B cell (primary cell): ENCODE measurements around the gene TRPM4. TPM values are rescaled to one million over a fixed set of nuclear protein-coding genes. Genes with fewer than 3 reads are reported as not detected.
A peak's percentile ranks its signal among the peaks of the same experiment; 100 is the strongest.

Experiments used
- ATAC-seq: fragments of 200-7000 bp; cut with Tn5 transposase; one replicate; pipeline ENCODE4 v1.10.0; 2021; ENCODE audit warnings: low read depth, mild to moderate bottlenecking, moderate number of reproducible peaks, moderate library complexity
- CTCF ChIA-PET: fragments of 350-600 bp; sonication (Branson Sonifier 250); formaldehyde crosslinking; loops from one replicate; lab custom pipeline; 2021; ENCODE audit warnings: antibody characterized with exemption, inconsistent platforms; lab: Charles Lee
- POLR2A ChIA-PET: fragments of 350-600 bp; sonication (Branson Sonifier 250); formaldehyde crosslinking; loops from one replicate; lab custom pipeline; 2021; ENCODE audit warnings: antibody characterized with exemption; lab: Charles Lee
- DNase-seq: peaks from one replicate; pipeline ENCODE4 v3.0.0; 2013
- H2AFZ ChIP-seq: 2 replicates; pipeline ENCODE4 v1.6.1; 2012; ENCODE audit warnings: mild to moderate bottlenecking, low read depth, low read length; ENCODE audit not compliant: insufficient read depth, poor library complexity, severe bottlenecking
- H3K27ac ChIP-seq, 2 donors: 1 replicate in 1 of 2; 2 replicates in 1 of 2; pipeline ENCODE4 v1.5.1; 2012 to 2013; ENCODE audit warnings: low read length in 2 of 2, mild to moderate bottlenecking in 2 of 2, moderate library complexity in 1 of 2
- H3K27me3 ChIP-seq, 4 experiments: fragments of 200-600 bp in 1 of 4; sonication (generic) in 1 of 4; replicated peaks in 1 of 4; 1 replicate in 2 of 4; 2 replicates in 2 of 4; pipeline versions ENCODE4 v1.6.1 to v1.7.0; 2013 to 2016; ENCODE audit warnings: low read length in 3 of 4, mild to moderate bottlenecking in 2 of 4, mixed read lengths in 1 of 4, moderate library complexity in 1 of 4; ENCODE audit not compliant: insufficient read depth in 4 of 4, control insufficient read depth in 3 of 4; ENCODE audit errors: control extremely low read depth in 1 of 4
- H3K36me3 ChIP-seq, 2 experiments: replicated peaks in 1 of 2; 1 replicate in 1 of 2; 2 replicates in 1 of 2; pipeline versions ENCODE4 v1.6.1 to v1.7.1; 2013; ENCODE audit warnings: low read length in 1 of 2; ENCODE audit not compliant: insufficient read depth in 2 of 2, control insufficient read depth in 1 of 2; ENCODE audit errors: control extremely low read depth in 1 of 2, extremely low read depth in 1 of 2
- H3K4me1 ChIP-seq, 2 donors: fragments of 200-600 bp in 1 of 2; sonication (generic) in 1 of 2; 1 replicate in 1 of 2; 2 replicates in 1 of 2; pipeline versions ENCODE4 v1.5.1 to v1.6.1; 2013 to 2017; ENCODE audit warnings: low read length in 2 of 2; ENCODE audit not compliant: control insufficient read depth in 2 of 2, insufficient read depth in 2 of 2
- H3K4me2 ChIP-seq: replicated peaks from 2 replicates; pipeline ENCODE3; 2012; ENCODE audit warnings: mild to moderate bottlenecking, low read depth, low read length; ENCODE audit not compliant: poor library complexity, severe bottlenecking
- H3K4me3 ChIP-seq, 5 experiments: fragments of 200-600 bp in 1 of 5; sonication (generic) in 1 of 5; 1 replicate in 3 of 5; 2 replicates in 2 of 5; pipeline versions ENCODE4 v1.5.1 to v1.7.0; 2011 to 2016; ENCODE audit warnings: low read length in 4 of 5, mild to moderate bottlenecking in 4 of 5, low read depth in 2 of 5, control low read depth in 1 of 5, moderate library complexity in 1 of 5; ENCODE audit not compliant: insufficient read depth in 1 of 5; ENCODE audit errors: control extremely low read depth in 1 of 5, extremely low read depth in 1 of 5
- H3K79me2 ChIP-seq: fragments of 200-600 bp; sonication (generic); one replicate; pipeline ENCODE4 v1.6.0; 2016; ENCODE audit warnings: low read length; ENCODE audit not compliant: control insufficient read depth, insufficient read depth
- H3K9ac ChIP-seq: fragments of 200-600 bp; sonication (generic); 2 replicates; pipeline ENCODE4 v1.6.1; 2017; ENCODE audit warnings: mild to moderate bottlenecking, low read length, moderate library complexity
- H3K9me3 ChIP-seq, 3 donors: one replicate each; pipeline versions ENCODE4 v1.6.1 to v1.7.1; 2013; ENCODE audit warnings: low read length in 2 of 3; ENCODE audit not compliant: control insufficient read depth in 2 of 3, insufficient read depth in 1 of 3; ENCODE audit errors: control extremely low read depth in 1 of 3
- H4K20me1 ChIP-seq: 2 replicates; pipeline ENCODE4 v1.6.0; 2012; ENCODE audit warnings: mild to moderate bottlenecking, low read length; ENCODE audit not compliant: insufficient read depth, control insufficient read depth, poor library complexity, severe bottlenecking
- H3K27ac Mint-ChIP-seq: one replicate; pipeline ENCODE4 v1.8.0; 2021; ENCODE audit warnings: mixed read lengths
- H3K27me3 Mint-ChIP-seq: one replicate; pipeline ENCODE4 v1.8.0; 2021; ENCODE audit warnings: mixed read lengths
- H3K4me1 Mint-ChIP-seq: one replicate; pipeline ENCODE4 v1.8.0; 2021; ENCODE audit warnings: mixed read lengths
- H3K4me3 Mint-ChIP-seq: one replicate; pipeline ENCODE4 v1.8.0; 2021; ENCODE audit warnings: mixed read lengths
- H3K9me3 Mint-ChIP-seq: one replicate; pipeline ENCODE4 v1.8.0; 2022; ENCODE audit warnings: mixed read lengths; ENCODE audit not compliant: insufficient read depth
- EZH2 ChIP-seq: IDR thresholded peaks from 2 replicates; pipeline ENCODE4 v1.6.1; 2012; ENCODE audit warnings: borderline replicate concordance, low read depth, mild to moderate bottlenecking, moderate library complexity, low read length; ENCODE audit not compliant: insufficient read depth, poor library complexity, severe bottlenecking
- WGBS: methylation state at CpG from one replicate; pipeline ENCODE4 v1.1.5; 2013; ENCODE audit warnings: missing lambda C conversion rate; ENCODE audit not compliant: insufficient coverage; 5-methylcytosine and 5-hydroxymethylcytosine counted together
- intact Hi-C: fragments of 100-400 bp; cut with micrococcal nuclease; formaldehyde crosslinking; loops from one replicate; pipeline ENCODE4 v1.10.0; 2022
- polyA plus RNA-seq: library from polyadenylated mRNA; depleted of rRNA; stranded (reverse); fragments of >200 nt; gene quantifications from 2 replicates; pipeline ENCODE4 v1.2.3, GENCODE V29; 2012
- total RNA-seq, 2 donors: library from RNA; stranded (reverse); fragments of 120-200 nt in 1 of 2; gene quantifications; 1 replicate in 1 of 2; 2 replicates in 1 of 2; pipeline versions ENCODE4 v1.2.3 to v1.2.4, GENCODE V29; 2013 to 2022
- TF ChIP-seq, protein P1 (sequence below): fragments of 200-600 bp; IDR thresholded peaks from one replicate; pipeline ENCODE4 v1.8.0; 2022; ENCODE audit warnings: antibody characterized with exemption, mild to moderate bottlenecking

The TRPM4 gene
- total and polyA plus RNA-seq, 2 donors (not counting 1 experiment from before 2014, with no cell fraction given), result 0.24 TPM; not detected in 1

- Histone ChIP-seq H3K27me3 (peaks cover 0 to 11% (median 2%) of the 10 kb centered on the region in 4 experiments), H3K4me3 (peak within 1 kb of the TSS; percentile 39 to 88 (median 62)), H3K27ac (peak within 1 kb of the TSS; percentile 93 to 95), H3K4me1 (peaks cover 22 to 33% of the 10 kb centered on the region in 2 donors), H3K9me3 (no peaks in the 10 kb centered on the region), H3K79me2 (no peaks in the 10 kb centered on the region), H3K4me2 (peak within 1 kb of the TSS; percentile 91), H3K36me3 (no peaks in the 10 kb centered on the region), H4K20me1 (no peaks in the 10 kb centered on the region), H2AFZ (peak within 1 kb of the TSS; percentile 88), H3K9ac (peak within 1 kb of the TSS; percentile 85)
- TF ChIP-seq, protein P1, sequence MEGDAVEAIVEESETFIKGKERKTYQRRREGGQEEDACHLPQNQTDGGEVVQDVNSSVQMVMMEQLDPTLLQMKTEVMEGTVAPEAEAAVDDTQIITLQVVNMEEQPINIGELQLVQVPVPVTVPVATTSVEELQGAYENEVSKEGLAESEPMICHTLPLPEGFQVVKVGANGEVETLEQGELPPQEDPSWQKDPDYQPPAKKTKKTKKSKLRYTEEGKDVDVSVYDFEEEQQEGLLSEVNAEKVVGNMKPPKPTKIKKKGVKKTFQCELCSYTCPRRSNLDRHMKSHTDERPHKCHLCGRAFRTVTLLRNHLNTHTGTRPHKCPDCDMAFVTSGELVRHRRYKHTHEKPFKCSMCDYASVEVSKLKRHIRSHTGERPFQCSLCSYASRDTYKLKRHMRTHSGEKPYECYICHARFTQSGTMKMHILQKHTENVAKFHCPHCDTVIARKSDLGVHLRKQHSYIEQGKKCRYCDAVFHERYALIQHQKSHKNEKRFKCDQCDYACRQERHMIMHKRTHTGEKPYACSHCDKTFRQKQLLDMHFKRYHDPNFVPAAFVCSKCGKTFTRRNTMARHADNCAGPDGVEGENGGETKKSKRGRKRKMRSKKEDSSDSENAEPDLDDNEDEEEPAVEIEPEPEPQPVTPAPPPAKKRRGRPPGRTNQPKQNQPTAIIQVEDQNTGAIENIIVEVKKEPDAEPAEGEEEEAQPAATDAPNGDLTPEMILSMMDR, result peak; percentile 53
- TF ChIP-seq EZH2, result no peak
- WGBS, result under 1% methylated on average over 85 of the region's 85 CpGs
- peak; percentile 99 for DNase-seq
- Mint-ChIP-seq H3K4me1 (peaks cover 41% of the 10 kb centered on the region), H3K27ac (peak within 1 kb of the TSS; percentile 93), H3K4me3 (peak within 1 kb of the TSS; percentile 90), H3K27me3 (peaks cover 6% of the 10 kb centered on the region), H3K9me3 (no peaks in the 10 kb centered on the region)
- intact Hi-C loops, result loop anchor here (1.0 to 10.0 kb wide), 6 partner anchors 10 to 699 kb away; partner anchors contain the start of genes DBP, GYS1, MED25 and PRMT1
- ATAC-seq, result peak; percentile 81
- ChIA-PET CTCF (interaction anchor here (1.0 to 5.6 kb wide), 4 partner anchors 12 to 323 kb away, joined by 3 to 33 read pairs (median 4); no protein-coding TSS in a partner anchor), POLR2A (interaction anchor here (1.5 kb wide), 1 partner anchor 9 kb away, joined by 9 read pairs; no protein-coding TSS in a partner anchor)
These were observed 38.8 kb upstream of the TRPM4 start, which contains the start of gene C19orf73 for GRCh38 chr19:49118565-49119410. Gene C19orf73 (minus strand): TSS chr19:49119143. CDS start chr19:49119022, 121 bp downstream.
